Head of caudate nucleus (tissue), 42 donors: ENCODE data around the gene ZEB2.
A peak's percentile ranks its signal among the peaks of the same experiment; 100 is the strongest.

ENCODE experiments used
- DNase-seq, 42 donors: peaks; one replicate each; pipeline versions ENCODE4 v3.0.0 to v3.0.0-alpha.2; 2020 to 2021; ENCODE audit warnings: mixed read lengths in 7 of 42
- intact Hi-C: fragments of 100-400 bp; cut with DNase I; formaldehyde crosslinking; loops from one replicate; pipeline ENCODE4 v1.15.0; 2022

ZEB2 gene

DNA sequence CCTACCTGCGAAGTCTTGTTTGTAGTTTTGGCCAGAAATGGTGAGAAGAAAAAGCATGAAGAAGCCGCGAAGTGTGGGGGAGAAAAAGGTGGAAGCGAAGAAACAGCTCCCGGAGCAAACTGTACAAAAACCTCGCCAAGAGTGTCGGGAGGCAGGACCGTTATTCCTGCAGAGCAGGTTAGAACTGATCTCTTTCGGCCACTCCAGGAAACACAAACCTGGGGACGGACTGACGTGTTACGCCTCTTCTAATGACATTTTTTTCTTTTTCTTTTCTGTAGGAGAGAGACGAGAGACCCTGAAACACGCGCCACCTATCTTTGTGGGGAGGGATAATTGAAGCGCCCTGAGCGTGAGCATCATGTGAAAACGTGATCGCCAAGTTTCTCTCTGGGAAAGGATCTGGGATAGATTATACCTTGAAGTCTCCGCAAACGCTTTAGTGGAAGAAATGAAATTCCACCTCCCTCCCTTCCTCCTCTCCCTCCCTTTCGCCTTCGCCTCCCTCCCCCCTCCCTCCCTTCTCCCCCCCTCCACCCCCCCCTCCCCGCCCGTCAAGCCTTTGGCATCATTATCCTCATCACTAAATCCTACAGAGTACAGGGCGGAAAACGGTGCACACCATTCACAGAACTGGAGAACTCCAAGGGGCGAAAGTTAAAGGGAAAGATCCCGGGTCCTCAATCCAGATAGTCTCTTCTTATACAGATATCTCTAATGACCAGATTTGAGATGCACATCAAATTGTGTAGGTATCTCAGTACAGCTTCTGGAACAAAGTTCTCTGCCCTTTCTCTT, at the start of gene ZEB2:
ZEB2 (minus strand) TSS at position 186 of the 798 bp plus-strand sequence. CDS start 2,769 bp downstream, outside the sequence.
- DNase-seq: peak in 23 of 42 donors; percentile 33 to 82 (median 60)
- intact Hi-C loops: loop anchor here (5.0 kb wide), 4 partner anchors 93 to 517 kb away; a partner anchor contains a TSS

DNA sequence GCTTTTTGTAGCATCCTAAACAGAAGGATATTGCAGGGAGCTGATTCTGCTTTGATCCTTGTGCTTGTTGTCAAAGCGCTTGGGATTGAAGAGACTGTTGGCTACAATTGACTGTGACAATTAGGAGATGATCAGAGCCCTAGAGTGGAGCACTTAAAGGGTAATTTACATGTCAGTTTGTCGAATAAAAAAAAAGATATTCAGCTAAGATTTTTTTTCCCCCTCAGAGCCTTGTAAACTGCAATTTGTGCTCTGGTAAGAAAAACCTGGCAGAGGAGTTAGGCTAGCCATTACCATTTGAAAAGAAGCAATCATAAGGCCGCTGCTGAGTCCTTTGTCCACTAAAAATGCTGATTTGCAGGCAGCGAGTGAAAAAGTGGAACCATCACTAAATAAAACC, 47.8 kb upstream of the ZEB2 start:
- no peak for DNase-seq
- intact Hi-C loops: no loop called here

DNA sequence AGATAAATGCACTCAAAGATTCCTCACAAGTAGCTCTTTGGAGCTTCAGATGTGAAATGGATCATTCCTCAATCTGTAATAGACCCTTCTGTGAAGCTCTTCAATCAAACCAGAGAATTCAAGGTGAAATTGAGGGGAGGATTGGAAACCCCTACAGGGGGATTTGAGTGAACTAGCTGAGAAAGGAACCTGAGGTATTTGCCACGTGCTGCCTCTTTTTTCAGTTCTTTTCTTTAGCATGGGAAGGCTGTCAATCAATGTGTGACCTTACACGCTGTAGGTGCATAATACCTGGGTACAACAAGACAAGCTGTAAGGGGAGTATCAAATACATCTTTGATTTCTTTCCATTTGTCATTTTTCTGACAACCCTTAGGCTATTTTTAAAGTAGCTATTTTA, 46.5 kb upstream of the ZEB2 start:
- intact Hi-C loops: no loop called here

DNA sequence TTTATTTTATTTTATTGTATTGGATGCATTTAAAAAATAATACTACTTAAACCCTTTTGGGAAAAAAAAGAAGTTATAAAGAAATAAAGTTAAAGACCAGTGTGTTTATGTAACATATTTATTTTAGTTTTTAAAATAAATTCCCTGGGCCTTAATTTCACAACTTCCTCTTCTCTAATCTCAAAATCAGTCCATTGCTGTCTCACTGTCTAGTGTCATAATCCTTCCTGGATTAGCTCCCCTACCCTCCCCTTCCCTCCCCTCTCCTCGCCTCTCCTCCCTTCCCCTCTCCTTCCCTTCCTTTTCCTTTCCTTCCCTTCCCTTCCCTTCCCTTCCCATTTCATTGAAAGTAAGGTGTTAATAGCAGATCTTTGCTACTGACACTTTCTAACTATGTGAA, 40.3 kb upstream of the ZEB2 start:
- no peak for DNase-seq
- intact Hi-C loops: no loop called here

More for the DNA sequence above, 46.5 kb upstream of the ZEB2 start:
- no peak for DNase-seq

DNA sequence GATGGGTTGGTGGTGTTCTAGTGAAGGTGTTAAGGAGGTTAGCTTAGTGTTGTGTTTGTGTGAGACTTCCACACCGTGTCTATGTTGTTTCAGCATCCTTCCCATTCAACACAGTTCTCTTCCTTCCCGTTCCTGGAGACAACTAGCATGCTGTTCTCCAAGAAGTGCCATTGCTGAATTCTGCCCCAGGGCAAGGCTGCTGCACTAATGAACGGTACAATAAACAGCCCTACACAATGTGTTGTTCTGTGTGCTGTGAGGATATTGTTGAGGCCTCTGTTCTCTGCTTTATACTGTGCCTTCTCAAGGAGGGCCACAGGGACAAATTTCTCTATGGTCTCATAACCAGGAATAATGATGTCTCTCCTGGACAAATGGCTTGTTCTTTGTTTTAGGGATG, 39.8 kb upstream of the ZEB2 start:
- intact Hi-C loops: no loop called here

DNA sequence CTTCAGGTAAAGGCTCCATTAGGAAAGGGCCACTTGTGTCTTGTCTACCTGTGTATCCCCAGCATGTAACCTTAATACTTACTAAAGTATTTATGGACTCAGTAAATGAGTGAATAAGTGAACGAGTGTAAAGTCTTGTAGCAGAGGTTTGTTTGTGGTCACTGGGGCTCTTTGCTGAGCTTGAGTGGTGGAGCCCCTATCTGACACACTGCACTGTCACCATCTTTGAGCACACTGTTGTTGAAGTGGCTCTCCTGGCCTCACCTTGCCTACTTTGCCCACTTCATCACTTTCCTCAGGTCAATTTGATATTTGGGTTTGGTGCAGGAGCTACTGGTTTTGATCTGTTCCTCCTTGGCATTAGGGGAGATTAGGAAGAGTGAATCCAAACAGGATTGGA, 39.3 kb upstream of the ZEB2 start:
- DNase-seq: no peak
- intact Hi-C loops: no loop called here

More for the DNA sequence above, 39.8 kb upstream of the ZEB2 start:
- DNase-seq: no peak

DNA sequence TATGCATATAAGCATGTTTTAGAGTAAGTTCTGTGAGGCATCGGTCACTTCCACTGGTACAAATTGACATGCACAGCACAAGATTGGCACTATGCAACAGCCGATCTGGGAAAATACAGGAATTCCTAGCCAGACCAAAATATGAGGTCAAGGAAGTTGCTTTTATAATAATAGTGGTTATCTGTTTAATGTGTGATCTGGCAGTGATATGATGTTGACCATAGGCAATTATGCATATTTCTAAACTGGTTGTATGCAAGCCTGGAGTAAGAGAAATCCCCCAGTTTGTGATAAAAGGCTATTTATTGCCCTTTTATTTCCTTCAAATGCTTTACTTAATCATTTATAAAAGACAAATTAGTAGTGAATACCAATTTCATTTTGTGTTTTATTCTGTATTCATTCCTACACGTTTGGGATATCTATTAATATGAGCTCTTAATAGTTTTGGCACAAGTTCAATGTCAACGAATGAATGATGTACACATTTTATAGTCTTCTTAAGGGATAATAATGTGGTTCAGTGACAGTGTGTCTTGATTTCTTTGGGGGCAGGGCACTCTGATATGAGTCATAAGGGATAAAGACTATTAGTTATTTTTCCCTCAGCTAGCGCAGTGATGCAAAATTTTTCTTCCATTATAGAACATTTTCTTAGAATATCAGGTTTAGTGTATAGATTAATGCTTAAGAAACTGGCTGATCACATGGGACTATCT, 34.7 kb upstream of the ZEB2 start:
- intact Hi-C loops: no loop called here

DNA sequence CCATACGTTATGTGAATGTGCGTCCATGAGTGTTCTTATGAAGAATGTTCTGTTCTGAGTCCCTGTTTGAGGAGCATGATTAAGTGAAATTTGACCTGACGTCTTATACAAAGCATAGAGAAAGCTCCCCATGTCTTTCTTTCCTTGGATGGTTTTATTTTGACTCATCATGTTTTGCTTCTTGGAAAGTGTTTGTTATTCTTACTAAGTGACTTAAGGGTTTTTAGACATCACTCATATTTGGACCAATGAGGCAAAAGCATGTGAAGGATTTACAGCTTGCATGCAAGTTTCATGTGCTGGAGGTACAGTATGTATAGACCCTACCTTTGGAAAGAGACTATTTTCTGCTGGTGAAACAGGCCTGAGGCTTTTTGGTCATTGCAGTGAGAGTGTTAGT, 33.5 kb upstream of the ZEB2 start:
- no peak for DNase-seq
- intact Hi-C loops: no loop called here

More for the DNA sequence above, 34.7 kb upstream of the ZEB2 start:
- no peak for DNase-seq

DNA sequence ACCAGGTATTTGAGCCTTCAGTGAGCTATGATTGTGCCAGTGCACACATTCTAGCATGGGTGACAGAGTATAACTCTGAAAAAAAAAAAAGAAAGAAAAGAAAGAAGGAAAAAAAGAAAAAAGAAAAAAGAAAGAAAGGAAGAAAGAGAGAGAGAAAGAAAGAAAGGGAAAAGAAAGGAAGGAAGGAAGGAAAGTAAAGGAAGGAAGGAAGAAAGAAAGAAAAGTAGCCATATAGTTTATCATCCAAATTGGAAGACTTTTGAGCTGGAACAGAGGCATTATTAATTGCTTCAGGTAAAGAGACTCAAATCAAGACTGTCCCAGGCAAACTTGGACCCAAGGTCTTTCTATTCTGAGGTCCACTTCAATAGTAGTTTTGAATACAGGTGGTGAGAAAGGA, 32.9 kb upstream of the ZEB2 start:
- intact Hi-C loops: no loop called here

DNA sequence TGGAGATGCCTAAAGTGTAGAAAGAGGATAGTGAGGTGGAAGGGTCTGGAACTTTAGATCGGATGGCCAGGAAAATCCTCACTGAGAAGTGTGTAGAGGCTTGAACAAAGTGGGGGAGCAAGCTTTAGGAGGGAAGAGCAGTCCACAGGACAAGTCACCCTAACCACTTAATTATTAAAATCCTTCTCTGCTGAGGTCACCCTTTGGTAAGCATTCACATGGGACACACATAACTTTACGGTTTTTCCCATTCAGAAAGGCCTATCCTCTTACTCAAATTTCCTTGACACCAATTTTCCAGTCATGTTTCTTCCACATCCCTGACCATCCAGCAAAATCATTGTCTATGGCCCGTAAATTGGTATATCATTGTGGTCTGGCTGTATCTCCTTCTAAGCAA, 31.0 kb upstream of the ZEB2 start:
- intact Hi-C loops: no loop called here
- DNase-seq: no peak

More for the DNA sequence above, 32.9 kb upstream of the ZEB2 start:
- no peak for DNase-seq

DNA sequence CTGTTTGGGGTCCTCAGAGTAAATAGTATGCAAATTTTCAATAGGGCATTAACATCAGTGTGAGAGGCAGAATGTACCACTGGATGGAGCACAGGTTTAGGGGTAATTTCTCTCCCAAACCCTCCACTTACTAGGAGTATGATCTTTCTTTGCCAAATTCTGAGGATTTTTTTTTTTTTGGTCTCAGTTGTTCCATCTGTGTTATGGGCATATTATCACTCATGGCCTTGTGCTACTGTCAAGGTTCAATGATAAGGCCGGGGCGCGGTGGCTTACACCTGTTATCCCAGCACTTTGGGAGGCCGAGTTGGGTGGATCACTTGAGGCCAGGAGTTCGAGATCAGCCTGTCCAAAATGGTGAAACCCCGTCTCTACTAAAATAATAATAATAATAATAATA, 30.2 kb upstream of the ZEB2 start:
- intact Hi-C loops: no loop called here
- no peak for DNase-seq

DNA sequence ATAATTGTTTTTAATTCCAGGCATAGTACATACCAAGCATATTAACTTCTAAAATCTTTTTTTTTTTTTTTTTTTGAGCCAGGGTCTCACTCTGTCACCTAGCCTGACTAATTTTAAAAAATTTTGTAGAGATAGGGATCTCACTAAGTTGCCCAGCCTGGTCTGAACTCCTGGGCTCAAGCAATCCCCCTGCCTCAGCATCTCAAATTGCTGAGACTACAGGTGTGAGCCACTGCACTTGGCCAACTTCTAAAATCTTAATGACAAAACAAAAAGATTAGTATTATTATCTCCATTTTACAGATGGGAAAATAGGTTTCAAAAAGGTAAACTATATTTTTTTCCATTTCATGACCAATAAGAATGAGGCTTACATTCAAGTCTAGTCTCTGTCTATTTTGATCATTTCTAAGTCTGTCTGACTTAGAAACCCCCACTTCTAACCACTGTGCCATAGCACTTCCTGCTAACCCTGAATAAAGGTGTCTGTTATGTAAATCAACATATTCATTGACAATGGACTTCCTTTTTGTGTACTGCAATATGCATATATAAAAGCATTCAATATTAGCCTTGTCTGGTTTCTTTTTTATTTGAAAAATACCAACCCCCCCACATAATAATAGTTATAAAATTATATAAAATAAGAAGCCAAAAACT, 28.7 kb upstream of the ZEB2 start:
- DNase-seq: no peak
- intact Hi-C loops: no loop called here

DNA sequence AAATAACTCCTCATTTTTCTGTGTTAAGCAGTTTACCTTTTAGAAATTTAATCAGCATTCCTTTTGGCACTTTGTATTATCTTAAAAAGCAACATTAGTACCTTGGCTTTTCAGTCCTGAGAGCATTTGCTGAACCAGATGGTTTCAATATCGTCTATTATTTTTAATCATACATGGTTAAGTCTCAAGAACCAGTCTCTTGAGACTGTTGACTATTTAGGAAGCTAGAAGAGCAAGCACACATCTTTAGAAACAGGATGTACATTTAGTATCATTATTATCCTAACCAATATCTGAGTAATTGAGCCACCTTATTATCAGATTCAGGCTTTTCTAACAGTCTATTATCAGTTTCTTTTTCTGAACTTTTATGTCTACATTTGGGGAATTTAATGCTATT, 28.2 kb upstream of the ZEB2 start:
- no peak for DNase-seq
- intact Hi-C loops: no loop called here

DNA sequence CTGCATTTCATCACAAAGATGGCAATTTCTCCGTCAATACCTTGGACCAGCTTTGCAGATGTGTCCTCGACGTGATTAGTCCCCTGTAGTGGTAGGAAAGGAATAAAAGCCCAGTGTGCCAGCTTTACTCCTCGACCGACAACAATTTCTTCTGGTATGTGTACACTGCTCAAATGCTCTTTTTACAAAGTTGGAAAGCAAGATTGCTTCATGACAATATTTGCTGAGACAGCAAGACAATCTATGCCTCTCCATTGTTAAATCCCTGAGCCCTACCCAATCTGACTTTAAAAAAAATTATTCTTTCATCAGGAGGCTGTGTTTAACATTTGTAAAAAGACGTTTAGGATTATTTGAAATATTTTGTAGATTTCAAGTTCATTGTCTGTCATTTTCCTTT, 27.6 kb upstream of the ZEB2 start:
- intact Hi-C loops: no loop called here
- no peak for DNase-seq

DNA sequence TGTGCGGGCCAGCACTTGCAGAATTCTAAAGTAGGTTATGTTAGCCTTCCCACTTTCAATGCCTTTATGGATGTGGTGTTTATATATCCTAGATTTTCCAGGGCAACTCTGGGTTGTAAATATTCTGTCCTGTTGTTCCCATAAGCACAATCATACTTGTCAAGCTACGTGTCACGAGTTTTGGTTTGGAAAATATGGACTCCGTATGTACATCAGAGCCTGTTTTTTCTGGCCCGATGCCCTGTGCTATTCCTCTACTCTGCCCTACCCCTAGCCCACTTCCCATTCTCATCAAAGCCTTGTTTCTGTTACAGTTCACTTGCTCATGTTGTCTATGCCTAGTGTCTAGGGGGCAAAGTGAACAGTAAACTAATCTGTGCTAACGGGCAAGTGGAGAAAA, 27.0 kb upstream of the ZEB2 start:
- intact Hi-C loops: no loop called here
- no peak for DNase-seq

DNA sequence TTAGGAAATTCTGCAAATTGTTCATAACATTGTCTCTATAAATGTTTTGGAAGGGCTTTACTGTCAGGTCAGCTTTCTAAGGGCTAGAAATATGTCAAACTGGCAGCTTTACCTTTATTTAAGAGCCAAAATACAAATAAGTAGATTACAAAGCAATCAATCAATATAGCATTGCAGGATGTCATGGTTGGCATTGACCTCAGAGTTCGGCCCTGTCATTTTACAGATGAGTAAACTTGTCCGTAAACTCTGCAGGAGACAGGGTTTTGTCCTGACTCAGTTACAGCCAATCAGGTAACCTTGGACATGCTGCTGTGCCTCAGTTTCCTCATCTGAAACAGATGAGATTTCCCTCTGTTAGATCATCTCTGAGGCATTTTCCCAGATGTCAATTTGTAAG, 25.9 kb upstream of the ZEB2 start:
- DNase-seq: no peak
- intact Hi-C loops: no loop called here

DNA sequence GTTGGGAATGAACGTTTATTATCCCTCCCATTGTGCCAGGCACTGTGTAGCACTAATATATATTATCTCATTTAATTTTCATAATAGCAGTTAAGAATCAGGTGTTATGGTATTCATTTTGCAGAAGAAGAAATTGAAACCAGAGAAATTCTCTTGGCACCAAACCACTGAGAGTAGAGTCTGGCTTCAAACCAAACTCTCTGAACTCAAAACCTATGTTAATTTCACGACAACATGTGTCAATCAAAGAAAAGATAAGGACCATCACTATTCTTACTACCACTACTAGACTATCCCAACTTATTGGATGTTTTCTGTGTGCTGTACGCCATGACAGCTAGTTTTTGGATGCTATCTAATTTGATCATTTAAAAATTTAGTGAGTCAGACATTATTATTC, 24.1 kb upstream of the ZEB2 start:
- intact Hi-C loops: no loop called here
- DNase-seq: no peak

DNA sequence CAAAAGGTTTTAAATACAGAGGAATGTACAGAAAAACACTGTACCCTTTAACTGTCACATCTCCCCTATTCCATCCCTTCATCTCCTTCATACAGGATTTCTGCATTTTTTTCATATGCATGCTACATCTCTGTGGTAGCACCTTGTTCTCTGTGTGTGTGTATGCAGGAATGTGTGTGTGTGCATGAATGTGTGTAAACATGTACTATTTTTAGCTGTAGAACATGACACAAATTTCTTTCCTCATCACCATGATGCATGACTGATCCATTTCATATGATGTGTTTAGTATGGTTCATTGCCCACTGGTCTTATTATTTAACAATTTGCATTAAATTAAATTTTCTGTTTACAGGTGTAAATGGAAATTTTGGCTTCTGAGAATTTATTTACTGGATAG, 21.5 kb upstream of the ZEB2 start:
- intact Hi-C loops: no loop called here
- no peak for DNase-seq

DNA sequence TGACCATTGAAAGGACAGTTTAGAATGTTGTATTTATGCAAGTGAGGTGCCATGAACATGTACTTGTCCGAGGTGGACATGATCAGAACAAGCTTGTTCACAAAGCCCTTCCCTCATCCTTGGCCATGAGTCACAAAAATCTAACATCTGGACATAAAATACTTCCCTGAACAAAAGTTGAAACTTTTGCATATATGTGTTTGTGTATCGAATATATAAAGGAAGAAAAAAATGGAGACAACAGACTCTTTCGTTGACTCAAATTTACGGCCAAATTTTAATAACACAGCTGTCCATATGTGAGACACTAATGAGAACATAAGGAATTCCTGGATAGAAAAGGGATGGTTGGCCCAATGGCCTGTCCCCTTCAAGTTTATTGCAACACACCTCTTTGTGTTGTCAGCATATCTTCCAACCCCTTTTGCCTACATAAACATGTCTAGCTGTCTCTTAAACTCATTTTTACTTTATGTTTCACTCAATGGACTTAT, 19.4 kb upstream of the ZEB2 start:
- intact Hi-C loops: no loop called here
- DNase-seq: no peak

DNA sequence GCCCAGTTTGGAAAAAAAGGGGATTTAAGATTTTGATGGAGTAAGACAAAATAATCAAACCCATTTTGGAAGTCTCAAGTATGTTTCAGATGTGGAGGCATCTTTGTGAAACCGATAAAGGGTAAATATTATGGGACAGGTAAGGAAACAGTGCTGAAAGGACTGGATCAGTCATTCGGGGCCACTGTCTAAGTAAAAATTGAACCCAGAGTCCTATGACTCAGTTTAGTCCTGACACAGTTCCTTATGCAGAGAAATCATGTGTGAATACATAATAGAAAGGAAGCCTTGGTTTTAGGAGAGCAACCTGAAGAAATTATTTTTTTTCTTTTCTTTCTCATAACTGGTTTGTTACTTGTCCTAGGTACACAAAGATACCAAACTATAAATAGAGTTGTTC, 15.4 kb upstream of the ZEB2 start:
- no peak for DNase-seq
- intact Hi-C loops: no loop called here
